Hepatocyte (in vitro differentiated cells): ENCODE results near the gene SLC39A11.

Experiments
- CTCF ChIP-seq: fragments of 200-600 bp; sonication (generic); IDR thresholded peaks from 2 replicates; pipeline ENCODE4 v1.5.1; 2016; ENCODE audit warnings: antibody characterized with exemption, mild to moderate bottlenecking; ENCODE audit not compliant: poor library complexity
- EZH2 ChIP-seq: fragments of 200-600 bp; sonication (generic); IDR thresholded peaks from 2 replicates; pipeline ENCODE4 v1.6.1; 2016; ENCODE audit warnings: antibody characterized with exemption, mild to moderate bottlenecking, borderline replicate concordance

- TF ChIP-seq CTCF = no peak
- TF ChIP-seq EZH2 = no peak
Observed at GRCh38 chr17:72724267-72724666, 368.2 kb downstream of the SLC39A11 start.
